HepG2 (cell line): ENCODE results near the gene STON1. TPM values are rescaled to one million over a fixed set of nuclear protein-coding genes. Genes with fewer than 3 reads are reported as not detected.

Source experiments
- ATAC-seq: fragments of 200-7000 bp; cut with Tn5 transposase; 3 replicates; pipeline ENCODE4 v1.9.1; 2020; ENCODE audit warnings: mild to moderate bottlenecking, moderate library complexity
- BruUV-seq: library from RNA; stranded (reverse); fragments of 400-500 nt; replicated peaks from 2 replicates; lab custom pipeline; 2021; lab: Mats Ljungman, UMichigan
- CTCF ChIA-PET: fragments of 300-600 bp; formaldehyde crosslinking; extraction: SDS; loops from one replicate; lab custom pipeline; 2021; ENCODE audit warnings: low total read pairs, inconsistent platforms, low intra/inter-chr PET ratio; lab: Yijun Ruan, JAX
- POLR2A ChIA-PET: fragments of 350-600 bp; sonication (Branson Sonifier 250); formaldehyde crosslinking; loops from one replicate; lab custom pipeline; 2020; ENCODE audit warnings: antibody characterized with exemption, inconsistent platforms; lab: Yijun Ruan, JAX
- DNase-seq: peaks from one replicate; pipeline ENCODE4 v3.0.0-alpha.2; 2015; ENCODE audit warnings: low spot score
- FAIRE-seq: peaks from 3 replicates; lab custom pipeline; 2011; peaks lifted over from hg19 to GRCh38; lab: Jason Lieb, UNC
- H2AFZ ChIP-seq: one replicate; pipeline ENCODE4 v1.6.1; 2011; ENCODE audit warnings: low read length, inconsistent platforms
- H3K27ac ChIP-seq: fragments of 300-600 bp; 3 replicates; pipeline ENCODE4 v1.8.0; 2011; ENCODE audit warnings: mixed run types, mild to moderate bottlenecking, mixed read lengths, low read length, inconsistent platforms; ENCODE audit not compliant: insufficient read depth; ENCODE audit errors: extremely low read length
- H3K27me3 ChIP-seq, 2 experiments: fragments of 200-600 bp in 1 of 2; 2 replicates in 1 of 2; 3 replicates in 1 of 2; pipeline versions ENCODE4 v1.6.0 to v1.8.0; 2011; ENCODE audit warnings: low read length in 2 of 2, mild to moderate bottlenecking in 2 of 2, moderate library complexity in 2 of 2, inconsistent platforms in 1 of 2; ENCODE audit not compliant: insufficient read depth in 2 of 2, control insufficient read depth in 1 of 2
- H3K36me3 ChIP-seq, 2 experiments: fragments of 200-600 bp in 1 of 2; replicated peaks in 1 of 2; 2 replicates in 1 of 2; 3 replicates in 1 of 2; pipeline versions ENCODE4 v1.5.1 to v1.8.0; 2011; ENCODE audit warnings: low read length in 2 of 2, inconsistent platforms in 1 of 2; ENCODE audit not compliant: insufficient read depth in 2 of 2, control insufficient read depth in 1 of 2
- H3K4me1 ChIP-seq: 2 replicates; pipeline ENCODE4 v1.5.1; 2012; ENCODE audit warnings: low read length, inconsistent platforms; ENCODE audit not compliant: insufficient read depth
- H3K4me2 ChIP-seq: 2 replicates; pipeline ENCODE4 v1.6.0; 2011; ENCODE audit warnings: low read depth, low read length, inconsistent platforms
- H3K4me3 ChIP-seq, 3 experiments: fragments of 200-600 bp in 1 of 3; sonication (generic), shearing (Covaris generic) in 1 of 3; replicated peaks in 1 of 3; 2 replicates each; pipeline ENCODE4 v1.5.1; 2011 to 2016; ENCODE audit warnings: low read length in 3 of 3, inconsistent platforms in 2 of 3, low read depth in 2 of 3, mild to moderate bottlenecking in 2 of 3, control low read depth in 1 of 3, mixed read lengths in 1 of 3; ENCODE audit not compliant: insufficient read depth in 1 of 3
- H3K79me2 ChIP-seq: one replicate; pipeline ENCODE4 v1.6.1; 2011; ENCODE audit warnings: low read length, inconsistent platforms; ENCODE audit not compliant: insufficient read depth
- H3K9ac ChIP-seq: 2 replicates; pipeline ENCODE4 v1.6.0; 2011; ENCODE audit warnings: mild to moderate bottlenecking, low read depth, low read length, inconsistent platforms; ENCODE audit not compliant: insufficient read depth
- H3K9me3 ChIP-seq: 2 replicates; pipeline ENCODE4 v1.5.1; 2012; ENCODE audit warnings: mild to moderate bottlenecking, low read length
- H4K20me1 ChIP-seq: 2 replicates; pipeline ENCODE4 v1.6.0; 2011; ENCODE audit warnings: inconsistent platforms, mild to moderate bottlenecking, low read length, moderate library complexity; ENCODE audit not compliant: insufficient read depth
- GLI4 ChIP-seq: sonication (generic); formaldehyde crosslinking; IDR thresholded peaks from 2 replicates; pipeline ENCODE4 v1.5.1; 2020; ENCODE audit warnings: missing genetic modification reagents, mild to moderate bottlenecking, moderate library complexity, borderline replicate concordance
- NFKBIZ ChIP-seq: IDR thresholded peaks from 2 replicates; pipeline ENCODE4 v1.6.1; 2018; ENCODE audit warnings: missing genetic modification reagents, missing compliant biosample characterization
- PHF5A ChIP-seq: IDR thresholded peaks from one replicate; pipeline ENCODE4 v1.6.1; 2018; ENCODE audit warnings: low read depth, missing genetic modification reagents; ENCODE audit not compliant: unreplicated experiment
- PRPF4 ChIP-seq: fragments of 200-400 bp; formaldehyde crosslinking; IDR thresholded peaks from 2 replicates; pipeline ENCODE4 v1.6.1; 2016; ENCODE audit warnings: low read length, low read depth; ENCODE audit not compliant: poor library complexity, severe bottlenecking
- ZEB1 ChIP-seq: IDR thresholded peaks from 2 replicates; pipeline ENCODE4 v1.6.1; 2012; ENCODE audit warnings: mild to moderate bottlenecking, low read depth, inconsistent platforms; ENCODE audit not compliant: insufficient replicate concordance
- ZNF24 ChIP-seq: fragments of 450-650 bp; IDR thresholded peaks from 2 replicates; pipeline ENCODE4 v1.6.1; 2017; ENCODE audit warnings: antibody characterized with exemption, mild to moderate bottlenecking
- ZNF256 ChIP-seq: sonication (generic); formaldehyde crosslinking; conservative IDR thresholded peaks from 2 replicates; pipeline ENCODE4 v1.4.0; 2020; ENCODE audit warnings: missing genetic modification reagents
- ZNF530 ChIP-seq: sonication (generic); formaldehyde crosslinking; IDR thresholded peaks from 2 replicates; pipeline ENCODE4 v1.5.0; 2020; ENCODE audit warnings: low read depth, mild to moderate bottlenecking, missing genetic modification reagents
- ZNF574 ChIP-seq: sonication (generic); formaldehyde crosslinking; IDR thresholded peaks from 2 replicates; pipeline ENCODE4 v1.4.0; 2020; ENCODE audit warnings: missing genetic modification reagents
- ZNF703 ChIP-seq: sonication (generic); formaldehyde crosslinking; IDR thresholded peaks from 2 replicates; pipeline ENCODE4 v1.5.1; 2020; ENCODE audit warnings: missing genetic modification reagents, mild to moderate bottlenecking, moderate library complexity, borderline replicate concordance
- ZNF724P ChIP-seq: sonication (generic); formaldehyde crosslinking; IDR thresholded peaks from 2 replicates; pipeline ENCODE4 v1.8.0; 2022; ENCODE audit warnings: missing genetic modification reagents, borderline replicate concordance
- ZNF788 ChIP-seq: sonication (generic); formaldehyde crosslinking; IDR thresholded peaks from 2 replicates; pipeline ENCODE4 v1.5.0; 2020; ENCODE audit warnings: mild to moderate bottlenecking, missing genetic modification reagents, borderline replicate concordance
- WGBS: methylation state at CpG from one replicate; pipeline ENCODE4 v1.1.6; 2017; ENCODE audit warnings: low lambda C conversion rate; 5-methylcytosine and 5-hydroxymethylcytosine counted together
- in situ Hi-C: cut with HindIII; loops from 2 replicates; pipeline ENCODE4 v1.10.0; 2017; ENCODE audit warnings: low pct_unique_long_range_greater_than_20kb; ENCODE audit not compliant: extremely low pct_ligation_motif_present
- intact Hi-C: fragments of 100-400 bp; cut with micrococcal nuclease; formaldehyde crosslinking; loops from one replicate; pipeline ENCODE4 v1.10.0; 2022; ENCODE audit not compliant: unreplicated experiment
- polyA plus RNA-seq, 8 experiments: library from polyadenylated mRNA; depleted of rRNA in 3 of 8; stranded (reverse) in 7 of 8; unstranded in 1 of 8; fragments of >200 nt; fragmentation: Illumina TruSeq in 4 of 8; extraction: Trizol in 4 of 8; gene quantifications; 2 replicates each; pipeline versions ENCODE4 v1.2.1 to v1.2.3, GENCODE V29; 2011 to 2016; ENCODE audit warnings: low read depth in 4 of 8, missing spikeins in 1 of 8, mixed read lengths in 1 of 8; ENCODE audit not compliant: insufficient read depth in 1 of 8
- total RNA-seq, 5 experiments: library from RNA; depleted of rRNA; stranded (reverse); fragments of >200 nt; fragmentation: Illumina TruSeq; extraction: Trizol; gene quantifications; 2 replicates each; pipeline ENCODE4 v1.2.3, GENCODE V29; 2016; ENCODE audit warnings: low read depth in 1 of 5
- TF ChIP-seq, protein P1 (sequence below): sonication (generic); formaldehyde crosslinking; IDR thresholded peaks from 2 replicates; pipeline ENCODE4 v1.8.1; 2023; ENCODE audit warnings: mild to moderate bottlenecking, missing genetic modification reagents
- TF ChIP-seq, protein P2 (sequence below): sonication (generic); formaldehyde crosslinking; IDR thresholded peaks from 2 replicates; pipeline ENCODE4 v1.8.0; 2022; ENCODE audit warnings: low read depth, missing genetic modification reagents

STON1 gene
- total and polyA plus RNA-seq, 2 of the 13 experiments (the other 11 are each of a cell fraction or from before 2014, with no cell fraction given), result 0.09 to 0.28 TPM

DNA sequence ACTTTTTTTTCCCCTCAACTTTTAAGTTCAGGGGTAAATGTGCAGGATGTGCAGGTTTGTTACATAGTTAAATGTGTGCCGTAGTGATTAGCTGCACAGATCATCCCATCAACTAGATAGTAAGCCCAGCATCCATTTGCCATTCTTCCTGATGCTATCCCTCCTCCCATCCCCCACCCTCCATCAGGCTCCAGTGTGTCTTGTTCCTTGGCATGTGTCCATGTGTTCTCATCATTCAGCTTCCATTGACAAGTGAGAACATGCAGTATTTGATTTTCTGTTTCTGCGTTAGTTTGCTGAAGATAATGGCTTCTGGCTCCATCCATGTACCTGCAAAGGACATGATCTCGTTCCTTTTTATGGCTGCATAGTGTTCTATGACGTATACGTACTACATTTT, 47.2 kb upstream of the STON1 start (continued):
- TF ChIP-seq ZNF574 (CRISPR knock-in tag), result no peak
- TF ChIP-seq, protein P1, sequence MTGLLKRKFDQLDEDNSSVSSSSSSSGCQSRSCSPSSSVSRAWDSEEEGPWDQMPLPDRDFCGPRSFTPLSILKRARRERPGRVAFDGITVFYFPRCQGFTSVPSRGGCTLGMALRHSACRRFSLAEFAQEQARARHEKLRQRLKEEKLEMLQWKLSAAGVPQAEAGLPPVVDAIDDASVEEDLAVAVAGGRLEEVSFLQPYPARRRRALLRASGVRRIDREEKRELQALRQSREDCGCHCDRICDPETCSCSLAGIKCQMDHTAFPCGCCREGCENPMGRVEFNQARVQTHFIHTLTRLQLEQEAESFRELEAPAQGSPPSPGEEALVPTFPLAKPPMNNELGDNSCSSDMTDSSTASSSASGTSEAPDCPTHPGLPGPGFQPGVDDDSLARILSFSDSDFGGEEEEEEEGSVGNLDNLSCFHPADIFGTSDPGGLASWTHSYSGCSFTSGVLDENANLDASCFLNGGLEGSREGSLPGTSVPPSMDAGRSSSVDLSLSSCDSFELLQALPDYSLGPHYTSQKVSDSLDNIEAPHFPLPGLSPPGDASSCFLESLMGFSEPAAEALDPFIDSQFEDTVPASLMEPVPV (CRISPR knock-in tag), result no peak
- no peak for TF ChIP-seq ZNF703 (CRISPR knock-in tag)
- no peak for TF ChIP-seq ZNF724P (CRISPR knock-in tag)
- no peak for TF ChIP-seq PHF5A
- no peak for TF ChIP-seq ZNF256 (CRISPR knock-in tag)
- TF ChIP-seq ZEB1, result no peak
- TF ChIP-seq, all 625 proteins: peak for 0

- H3K4me3 ChIP-seq, result no peak overlapping the region
- no peak for ATAC-seq
- in situ Hi-C loops, result no loop called here
- TF ChIP-seq PRPF4 (no peak), ZNF788 (CRISPR knock-in tag) (no peak), GLI4 (CRISPR knock-in tag) (no peak), NFKBIZ (CRISPR knock-in tag) (no peak), ZNF530 (CRISPR knock-in tag) (no peak), ZNF24 (no peak)
- TF ChIP-seq, protein P2, sequence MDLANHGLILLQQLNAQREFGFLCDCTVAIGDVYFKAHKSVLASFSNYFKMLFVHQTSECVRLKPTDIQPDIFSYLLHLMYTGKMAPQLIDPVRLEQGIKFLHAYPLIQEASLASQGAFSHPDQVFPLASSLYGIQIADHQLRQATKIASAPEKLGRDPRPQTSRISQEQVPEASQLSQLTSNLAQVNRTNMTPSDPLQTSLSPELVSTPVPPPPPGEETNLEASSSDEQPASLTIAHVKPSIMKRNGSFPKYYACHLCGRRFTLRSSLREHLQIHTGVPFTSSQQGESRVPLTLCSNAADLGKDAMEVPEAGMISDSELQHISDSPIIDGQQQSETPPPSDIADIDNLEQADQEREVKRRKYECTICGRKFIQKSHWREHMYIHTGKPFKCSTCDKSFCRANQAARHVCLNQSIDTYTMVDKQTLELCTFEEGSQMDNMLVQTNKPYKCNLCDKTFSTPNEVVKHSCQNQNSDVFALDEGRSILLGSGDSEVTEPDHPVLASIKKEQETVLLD, result no peak
- no peak for DNase-seq
- 100% methylated on average over 4 of the region's 4 CpGs for WGBS
- POLR2A ChIA-PET, result no interaction called here
- H4K20me1 ChIP-seq, result no peaks in the 10 kb centered on the region
- H3K27ac ChIP-seq, result no peak overlapping the region
- H3K27me3 ChIP-seq, result no peaks in the 10 kb centered on the region
- CTCF ChIA-PET, result no interaction called here
- no peak overlapping the region for H3K4me2 ChIP-seq
- no peaks in the 10 kb centered on the region for H3K9me3 ChIP-seq
- no TSS peak for BruUV-seq
- H3K9ac ChIP-seq, result no peak overlapping the region
- H3K4me1 ChIP-seq, result peaks cover 13% of the 10 kb centered on the region
- peaks cover 5 to 25% of the 10 kb centered on the region in 2 experiments; a peak in 4 of 5 replicates for H3K36me3 ChIP-seq
- intact Hi-C loops, result no loop called here
- no peaks in the 10 kb centered on the region for H3K79me2 ChIP-seq
- no peak for FAIRE-seq
- H2AFZ ChIP-seq, result no peak overlapping the region
These were observed 46.4 kb upstream of the STON1 start for GRCh38 chr2:48483506-48483905.
